NCI-H2171 treated with DMSO at 0.1 percent for 48 hours (cell line): ENCODE data around the gene WIPF1.
A peak's percentile ranks its signal among the peaks of the same experiment; 100 is the strongest.

ENCODE experiments used
- DNase-seq: peaks from one replicate; lab custom pipeline; 2025; lab: John Stamatoyannopoulos, UW

Gene WIPF1

GRCh38 chr2:174621323-174621722, 23.7 kb upstream of the WIPF1 start:
- DNase-seq = no peak

- DNase-seq = no peak
These were observed 20.6 kb upstream of the WIPF1 start for GRCh38 chr2:174618179-174618578.

DNA sequence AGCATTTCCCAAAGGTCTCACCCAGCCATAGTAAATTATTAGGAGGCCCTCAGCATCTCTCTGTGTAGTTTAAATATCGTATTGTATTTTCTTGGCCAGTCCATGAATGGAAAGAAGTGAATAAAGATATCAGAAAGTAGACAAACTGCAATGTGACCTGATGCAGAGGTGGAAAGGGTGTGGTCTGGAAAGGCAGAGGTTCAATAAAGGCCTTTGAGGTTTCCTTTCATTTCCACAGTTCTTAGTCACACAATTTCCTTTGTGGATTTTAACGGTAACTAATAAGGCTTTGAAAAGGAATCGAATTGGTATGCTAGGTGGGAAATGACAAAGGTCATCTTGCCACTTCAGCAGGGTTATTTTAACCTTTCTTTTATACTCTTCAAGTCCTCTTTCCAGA, 20.1 kb upstream of the WIPF1 start:
- no peak for DNase-seq

GRCh38 chr2:174617120-174617519, 19.5 kb upstream of the WIPF1 start:
- no peak for DNase-seq

GRCh38 chr2:174615871-174616436, 18.4 kb upstream of the WIPF1 start:
- DNase-seq = no peak

GRCh38 chr2:174614261-174614660, 16.7 kb upstream of the WIPF1 start:
- no peak for DNase-seq

DNA sequence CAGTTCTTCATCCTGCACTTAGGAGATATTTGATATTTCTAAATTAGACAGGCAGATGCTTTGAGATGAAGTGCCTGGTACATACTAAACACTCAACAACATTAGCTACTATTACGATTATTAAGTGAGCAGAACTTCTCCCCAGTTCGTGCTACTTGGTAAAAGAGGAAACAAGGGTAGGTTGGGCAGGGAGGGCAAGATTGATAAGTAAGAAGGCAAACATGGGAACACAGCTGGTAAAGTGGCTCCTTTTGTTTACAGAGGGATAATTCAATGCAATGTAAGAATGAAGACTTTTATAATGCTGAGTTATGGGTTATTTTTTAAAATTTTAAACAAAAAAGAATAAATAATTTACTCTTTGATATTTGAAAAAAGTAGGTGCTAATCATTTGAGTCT, 15.9 kb upstream of the WIPF1 start:
- DNase-seq = peak; percentile 36

- DNase-seq = no peak
These were observed 15.4 kb upstream of the WIPF1 start for GRCh38 chr2:174612970-174613369.

- no peak for DNase-seq
These were observed 14.2 kb upstream of the WIPF1 start for GRCh38 chr2:174611854-174612253.

DNA sequence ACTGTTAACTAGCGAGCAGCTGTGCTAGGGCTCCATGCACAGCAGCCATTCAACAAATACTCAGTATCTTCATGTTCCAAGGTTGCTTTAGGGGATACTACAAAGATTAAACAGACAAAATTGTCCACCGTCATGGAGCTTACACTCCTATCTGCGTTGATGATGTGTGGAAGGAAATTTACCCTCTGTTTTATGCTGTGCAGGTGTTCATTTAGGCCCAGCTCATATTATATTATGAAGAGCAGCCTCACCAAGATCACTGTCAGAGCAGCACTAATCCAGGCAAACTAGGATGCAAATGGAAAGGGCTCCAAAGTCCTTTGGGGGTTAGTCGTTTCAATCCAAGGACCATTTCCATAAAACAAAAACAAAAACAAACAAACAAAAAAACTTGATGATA, 13.4 kb upstream of the WIPF1 start:
- no peak for DNase-seq

DNA sequence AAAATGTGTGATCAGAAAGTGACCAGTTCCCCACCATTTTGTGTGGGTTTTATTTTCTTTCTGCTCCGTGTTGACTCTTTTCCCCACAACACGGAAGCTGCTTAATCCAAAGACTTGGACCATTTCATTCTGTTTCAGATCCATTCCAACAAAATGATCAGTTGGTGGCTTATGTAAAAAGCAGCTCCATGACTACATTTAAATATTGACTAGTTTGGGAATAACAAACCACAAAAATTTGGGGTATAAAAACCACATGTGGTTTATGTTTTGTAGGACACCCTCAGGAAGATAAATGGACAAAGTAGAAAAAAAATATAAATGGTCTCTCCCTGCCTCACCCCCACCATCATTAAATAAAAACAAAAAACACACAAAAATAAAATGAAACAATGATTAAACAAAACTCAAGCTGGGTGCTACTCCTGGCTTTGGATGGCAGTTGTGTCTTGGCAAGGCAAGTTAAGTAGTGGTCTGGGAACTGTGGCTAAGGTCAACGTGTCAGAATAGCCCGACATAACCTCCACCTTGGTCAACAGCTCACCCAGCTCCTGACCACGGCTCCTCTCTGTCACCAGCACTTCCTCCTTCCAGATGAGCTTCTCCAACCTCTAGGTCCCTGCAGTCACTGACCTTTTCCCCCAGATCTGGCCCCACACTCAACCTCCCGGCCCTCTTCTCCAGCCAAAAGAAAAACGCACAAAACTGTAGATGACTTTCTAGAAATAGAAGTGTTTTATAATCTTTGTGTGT, 12.8 kb upstream of the WIPF1 start:
- DNase-seq = no peak

DNA sequence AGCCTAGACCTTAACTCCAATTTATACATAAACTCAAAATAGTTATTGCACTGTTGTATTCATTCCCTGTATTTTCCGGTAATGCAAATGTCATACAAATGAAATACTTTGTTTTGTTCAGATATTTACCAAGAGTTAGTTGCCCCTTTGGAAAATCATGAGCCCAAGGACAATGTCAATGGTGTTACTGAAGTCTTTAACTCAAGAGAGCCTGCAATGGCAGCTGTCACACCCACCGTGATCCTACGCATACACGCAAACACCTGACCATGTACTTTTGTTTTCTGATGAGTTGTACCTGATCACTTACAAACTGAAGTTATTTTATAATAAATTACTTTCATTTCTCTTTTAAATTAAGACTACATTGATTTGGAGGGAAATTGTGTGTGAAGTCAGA, 11.7 kb upstream of the WIPF1 start:
- no peak for DNase-seq

GRCh38 chr2:174608866-174609214, 11.2 kb upstream of the WIPF1 start:
- DNase-seq = no peak

GRCh38 chr2:174607989-174608865, 10.6 kb upstream of the WIPF1 start:
- DNase-seq = no peak

GRCh38 chr2:174607584-174607983, 10.0 kb upstream of the WIPF1 start:
- DNase-seq = no peak

- DNase-seq = no peak
These were observed 8.7 kb upstream of the WIPF1 start for GRCh38 chr2:174606336-174606735.

GRCh38 chr2:174605687-174606086, 8.1 kb upstream of the WIPF1 start:
- DNase-seq = peak; percentile 53

- DNase-seq = peak; percentile 30
These were observed 5.7 kb upstream of the WIPF1 start for GRCh38 chr2:174603280-174603679.

DNA sequence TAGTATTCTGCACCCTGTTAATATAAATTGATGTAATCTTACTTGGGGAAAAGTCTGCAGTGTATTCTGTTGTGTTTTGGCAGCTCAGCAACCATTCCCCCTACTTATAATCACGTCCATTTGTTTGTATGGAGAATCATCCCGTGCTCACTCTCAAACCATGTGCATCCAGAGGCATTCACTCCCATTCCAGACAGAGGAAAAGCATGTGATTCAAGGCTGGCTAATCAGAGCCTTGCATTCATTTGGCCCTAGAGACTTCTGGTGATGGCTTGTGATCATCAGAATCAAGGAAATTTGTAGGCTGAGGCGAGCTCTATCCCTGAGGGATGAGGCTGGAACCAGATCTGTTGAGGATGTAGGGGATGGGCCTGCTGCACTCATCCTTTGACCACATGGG, 5.1 kb upstream of the WIPF1 start:
- DNase-seq = no peak

- no peak for DNase-seq
These were observed 2.7 kb upstream of the WIPF1 start for GRCh38 chr2:174600349-174600748.

DNA sequence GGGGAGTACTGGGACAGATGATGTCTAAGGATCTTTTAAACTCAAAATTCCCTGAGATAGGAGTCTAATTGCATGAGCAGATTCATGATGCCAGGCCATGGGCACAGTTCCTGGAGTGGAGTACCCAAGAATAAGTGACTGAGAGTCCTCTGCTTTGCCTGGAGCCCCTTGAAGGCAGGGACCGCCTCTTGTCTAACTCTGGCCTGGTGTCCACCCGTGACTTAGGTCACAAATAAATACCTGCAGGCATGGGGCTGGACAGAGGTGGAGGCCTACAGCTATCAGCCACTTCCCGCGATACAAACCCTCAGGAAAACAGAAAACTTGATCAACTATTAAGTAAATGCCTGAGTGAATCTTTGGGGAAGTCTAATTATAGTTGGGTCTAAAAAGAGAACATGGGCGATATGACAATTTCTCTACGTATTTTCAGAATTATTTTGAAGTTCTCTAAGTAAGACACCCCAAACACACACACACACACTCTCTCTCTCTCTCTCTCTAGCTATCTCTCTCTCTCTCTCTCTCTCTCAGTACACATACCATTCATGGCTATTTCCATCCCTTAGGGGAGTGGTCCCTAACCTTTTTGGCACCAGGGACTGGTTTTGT, 1.8 kb upstream of the WIPF1 start:
- no peak for DNase-seq

GRCh38 chr2:174597009-174597344, 627 bp downstream of the WIPF1 start:
- no peak for DNase-seq

DNA sequence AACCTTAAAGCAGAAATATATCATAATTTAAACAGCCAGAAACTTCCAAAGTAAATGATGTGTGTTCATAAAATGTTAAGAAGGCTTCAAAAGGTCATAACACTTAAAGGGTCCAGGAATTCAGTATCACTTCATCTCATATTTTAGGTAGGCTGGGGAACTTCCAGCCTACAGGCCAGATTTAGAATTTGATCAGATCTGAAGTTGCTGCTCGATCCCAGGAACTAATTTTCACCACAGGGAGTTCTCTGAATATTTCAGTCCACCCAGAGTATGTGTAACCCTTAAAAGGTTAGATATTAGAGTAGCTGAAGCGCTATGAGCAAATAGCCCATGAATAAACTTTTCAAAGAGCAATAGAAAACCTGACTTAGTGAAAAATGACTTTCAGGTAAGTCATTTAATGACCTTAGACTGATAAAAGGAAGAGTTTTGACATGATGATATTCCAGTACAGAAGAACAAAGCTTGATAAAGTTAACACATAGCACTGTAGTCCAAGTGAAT, 1.7 kb downstream of the WIPF1 start:
- no peak for DNase-seq
